Raji (cell line): ENCODE results near the gene OXCT1.

ENCODE experiments used
- POLR2A ChIP-seq: IDR thresholded peaks from 2 replicates; pipeline ENCODE4 v1.6.1; 2011; ENCODE audit warnings: low read depth, low read length, control low read depth; ENCODE audit not compliant: insufficient read depth

The OXCT1 gene

DNA sequence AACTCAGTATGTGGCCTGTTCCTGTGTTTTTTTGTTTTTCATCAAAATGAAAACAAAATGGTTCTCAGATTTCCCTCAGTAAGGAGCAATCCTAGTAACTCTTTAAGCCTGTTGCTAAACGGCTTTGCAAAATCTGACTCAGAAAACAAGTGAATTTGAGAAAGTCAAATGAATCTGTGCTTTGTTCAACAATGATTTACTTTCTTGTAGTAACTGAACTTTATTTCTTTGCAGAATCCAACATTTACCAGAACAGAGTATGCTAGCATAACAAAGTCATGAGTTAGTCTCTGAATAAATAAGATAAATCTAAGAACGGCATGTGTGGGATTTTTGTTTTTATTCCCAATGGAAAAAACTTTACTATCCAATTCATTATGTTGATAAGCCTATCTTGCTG lies 93.8 kb downstream of the OXCT1 start:
- no peak for TF ChIP-seq POLR2A

DNA sequence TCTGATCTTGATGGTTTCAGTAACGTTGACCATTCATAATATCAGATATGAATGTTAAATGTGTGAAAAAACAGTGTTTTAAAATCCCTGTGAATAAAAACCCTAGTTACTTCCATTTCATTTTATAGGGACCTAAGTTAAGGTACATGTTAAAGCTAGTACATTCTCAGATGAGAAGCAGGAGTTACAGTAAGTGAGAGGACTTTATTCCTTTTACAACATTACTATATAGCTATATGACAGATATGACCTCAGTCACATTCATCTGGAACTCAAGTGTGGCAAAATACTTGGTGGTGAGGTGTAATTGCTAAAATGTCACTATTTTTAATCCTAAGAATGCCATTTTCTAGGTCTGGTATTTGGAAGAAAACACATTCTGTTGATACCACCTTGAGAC lies 96.4 kb downstream of the OXCT1 start:
- TF ChIP-seq POLR2A = no peak

DNA sequence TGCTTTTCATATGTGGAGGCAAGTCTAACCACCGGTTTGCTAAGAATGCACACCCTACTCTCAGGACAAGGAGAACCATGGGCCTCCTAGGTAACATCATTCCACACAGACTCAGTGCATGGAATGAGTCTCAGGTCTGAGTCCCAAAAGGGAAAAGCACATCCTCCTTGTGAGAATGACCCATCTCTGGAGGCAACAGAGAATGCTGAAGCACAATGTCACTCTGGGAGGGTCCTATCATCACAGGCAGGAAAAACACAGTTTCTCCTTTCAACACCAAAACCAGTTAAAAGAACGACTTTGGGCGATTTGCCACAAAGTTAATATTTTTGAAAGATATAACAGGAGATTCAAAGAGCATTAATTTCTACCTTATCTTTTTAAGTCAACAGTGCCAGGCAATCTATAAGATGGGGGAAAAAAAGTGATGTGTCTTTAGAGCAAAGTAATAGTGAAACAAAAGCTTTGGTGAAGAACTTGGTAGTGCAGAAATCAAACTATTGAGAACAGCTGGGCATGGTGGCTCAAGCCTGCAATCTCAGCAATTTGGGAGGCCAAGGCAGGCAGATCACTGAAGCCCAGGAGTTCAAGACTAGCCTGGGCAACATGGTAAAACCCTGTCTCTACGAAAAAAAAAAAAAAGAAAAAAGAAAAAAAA lies 97.3 kb downstream of the OXCT1 start:
- no peak for TF ChIP-seq POLR2A

DNA sequence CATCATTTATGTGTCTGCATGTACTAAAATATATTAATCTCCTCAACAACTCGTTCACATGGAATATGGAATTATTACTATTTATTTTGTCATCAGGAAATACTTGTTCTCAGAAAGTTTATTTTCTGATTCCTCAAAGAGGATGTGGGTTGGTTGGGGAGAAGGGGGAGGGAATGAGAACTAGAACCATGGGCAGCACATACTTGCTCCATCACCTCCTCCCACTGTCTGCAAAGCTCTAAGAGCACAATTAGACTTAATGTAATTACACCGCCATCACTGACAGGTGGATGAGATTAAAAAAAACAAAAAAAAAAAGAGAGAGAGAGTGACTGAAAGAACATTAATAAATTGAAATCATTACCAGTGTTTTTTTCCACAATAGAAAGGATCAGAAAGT lies 98.2 kb downstream of the OXCT1 start:
- TF ChIP-seq POLR2A = no peak

DNA sequence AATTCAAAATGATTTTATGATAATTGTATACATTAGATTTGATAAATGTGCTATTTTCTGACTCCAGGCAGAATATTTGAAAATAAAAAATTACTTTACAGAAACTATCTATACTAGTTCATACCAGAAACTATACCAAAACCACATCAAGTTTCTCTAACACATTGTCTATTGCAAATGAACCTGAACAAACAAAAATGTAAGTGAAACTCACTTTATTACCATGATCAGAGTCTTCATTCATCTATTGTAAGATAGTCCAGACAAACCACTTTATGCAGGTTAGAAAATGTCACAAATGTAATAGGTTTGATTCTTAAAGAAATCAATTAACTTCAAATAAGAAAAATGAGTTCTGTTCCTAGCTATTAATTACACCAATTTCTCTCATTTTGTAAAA lies 99.4 kb downstream of the OXCT1 start:
- TF ChIP-seq POLR2A = no peak

DNA sequence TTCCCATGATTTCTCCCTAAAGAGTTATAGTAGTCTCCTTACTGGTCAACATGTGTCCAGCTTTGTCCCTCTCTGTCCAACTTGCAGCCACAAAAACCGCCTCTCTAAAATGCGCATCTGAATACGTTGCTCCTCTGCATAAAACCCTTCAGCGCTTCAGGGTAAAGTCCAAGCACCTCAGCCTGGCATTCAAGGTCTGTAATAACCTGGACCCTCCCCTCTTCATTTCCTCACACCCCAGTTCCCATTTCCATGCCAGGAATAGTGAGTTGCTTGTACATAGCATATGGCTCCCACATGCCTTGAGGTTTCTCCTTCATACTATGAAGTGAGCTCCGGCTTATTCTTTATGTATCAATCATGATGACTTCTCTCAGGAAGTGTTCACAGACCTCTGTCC lies 101.5 kb downstream of the OXCT1 start:
- no peak for TF ChIP-seq POLR2A

DNA sequence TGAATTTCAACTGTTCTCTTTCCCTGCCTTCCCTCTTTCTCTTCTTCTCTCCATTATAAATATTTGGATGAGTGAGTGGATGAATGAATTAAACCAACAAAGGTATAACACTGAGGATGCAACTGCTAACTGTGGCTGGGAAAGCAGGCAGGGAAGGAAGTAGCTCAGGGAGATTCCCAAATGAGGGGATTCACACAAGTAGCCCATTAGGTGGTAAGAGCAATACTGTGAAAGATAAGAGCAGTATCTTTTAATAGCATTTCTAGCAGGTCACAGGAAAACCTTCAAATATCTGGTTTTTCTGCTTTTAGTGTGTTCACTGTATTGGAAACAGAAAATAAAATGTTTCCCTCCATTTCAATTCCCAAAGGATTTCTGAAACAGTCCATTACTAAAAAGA lies 105.6 kb downstream of the OXCT1 start:
- no peak for TF ChIP-seq POLR2A

DNA sequence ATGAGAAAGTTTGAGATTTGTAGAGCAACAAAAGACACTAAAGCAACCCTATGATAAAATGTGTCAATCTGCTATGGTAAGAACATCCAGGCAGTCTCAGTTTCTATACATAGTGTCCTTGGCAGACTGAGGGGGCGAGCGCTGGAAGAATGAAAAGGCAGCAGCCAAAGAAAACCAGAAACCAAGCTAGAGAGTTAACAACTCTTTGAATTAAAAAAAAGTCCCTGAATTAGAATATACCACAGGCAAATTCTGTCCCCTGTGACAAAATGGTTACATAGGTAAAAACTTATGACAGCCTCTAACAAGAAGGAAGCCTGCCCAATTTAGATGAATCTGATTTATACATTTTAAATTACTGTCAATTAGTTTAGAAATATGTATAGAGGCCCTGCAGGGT lies 106.7 kb downstream of the OXCT1 start:
- no peak for TF ChIP-seq POLR2A

DNA sequence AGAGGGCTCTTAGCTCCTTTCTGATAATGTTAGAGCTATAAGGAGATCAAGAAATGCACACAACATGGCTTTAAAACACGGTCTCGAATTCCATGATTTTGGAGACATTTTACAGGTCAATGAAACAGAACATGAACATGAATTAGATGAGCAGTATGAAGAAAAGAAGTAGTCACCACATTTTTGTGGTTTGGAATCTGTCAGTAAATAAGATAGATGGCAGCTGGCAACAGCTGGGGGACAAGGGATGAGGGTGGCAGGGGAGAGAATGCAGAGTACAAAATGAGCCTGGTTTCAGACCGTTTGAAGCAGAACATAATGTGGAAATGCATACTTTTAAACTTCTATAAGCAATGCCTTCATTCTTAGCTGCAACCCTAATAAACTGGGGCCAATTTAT lies 107.1 kb downstream of the OXCT1 start:
- no peak for TF ChIP-seq POLR2A

DNA sequence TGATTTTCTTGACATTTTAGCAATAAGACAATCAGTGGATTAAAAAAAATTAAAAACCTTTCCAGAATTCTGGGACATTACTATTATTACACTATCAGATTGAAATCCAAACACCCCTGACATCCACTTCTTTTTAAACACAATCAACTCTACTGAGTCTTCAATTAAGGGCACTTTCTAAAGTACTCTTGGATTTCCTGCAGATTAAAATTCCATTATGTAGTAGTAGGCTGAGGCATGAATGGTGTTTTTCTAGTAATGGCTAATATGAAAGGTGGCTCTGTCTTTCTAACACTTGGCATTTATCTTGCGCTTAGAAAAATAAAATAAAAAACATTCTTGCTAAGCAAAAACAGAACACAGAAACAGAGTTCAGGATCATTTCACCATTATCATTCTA lies 107.8 kb downstream of the OXCT1 start:
- TF ChIP-seq POLR2A = no peak

DNA sequence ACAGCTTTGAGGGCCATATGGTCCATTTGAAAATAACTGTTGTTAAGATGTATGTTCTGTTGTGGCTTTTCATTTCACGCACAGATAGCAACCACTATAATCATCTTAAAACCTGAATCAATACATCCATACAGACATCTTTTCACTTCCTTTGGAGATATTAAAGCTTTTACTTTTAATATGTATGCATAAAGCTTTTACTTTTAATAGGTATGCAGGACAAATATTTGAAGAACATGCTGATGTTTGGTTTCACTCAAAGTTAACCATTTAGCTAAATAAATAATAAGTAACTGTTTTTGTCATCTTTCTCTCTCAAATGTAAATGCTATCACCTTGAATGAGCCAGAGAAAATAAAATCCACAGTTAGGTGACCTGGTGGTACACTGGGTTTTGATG lies 108.6 kb downstream of the OXCT1 start:
- TF ChIP-seq POLR2A = no peak

DNA sequence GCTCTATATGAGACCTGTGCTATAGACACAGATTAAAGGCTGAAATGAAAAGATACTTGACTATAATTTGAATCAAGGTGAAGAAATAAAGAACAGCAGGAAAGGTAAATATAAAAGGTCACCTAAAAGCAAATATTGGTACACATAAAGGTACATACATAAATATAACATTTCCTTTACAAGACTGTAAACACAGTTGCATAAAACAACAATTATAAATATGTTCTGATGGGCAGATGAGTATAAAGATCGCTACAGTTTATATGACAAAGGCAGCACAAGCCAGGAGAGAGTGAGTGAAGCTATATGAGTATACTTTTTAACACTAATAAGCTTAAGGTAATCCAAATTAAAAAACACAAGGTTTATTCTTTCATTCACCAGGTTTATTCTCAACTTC lies 114.5 kb downstream of the OXCT1 start:
- no peak for TF ChIP-seq POLR2A

DNA sequence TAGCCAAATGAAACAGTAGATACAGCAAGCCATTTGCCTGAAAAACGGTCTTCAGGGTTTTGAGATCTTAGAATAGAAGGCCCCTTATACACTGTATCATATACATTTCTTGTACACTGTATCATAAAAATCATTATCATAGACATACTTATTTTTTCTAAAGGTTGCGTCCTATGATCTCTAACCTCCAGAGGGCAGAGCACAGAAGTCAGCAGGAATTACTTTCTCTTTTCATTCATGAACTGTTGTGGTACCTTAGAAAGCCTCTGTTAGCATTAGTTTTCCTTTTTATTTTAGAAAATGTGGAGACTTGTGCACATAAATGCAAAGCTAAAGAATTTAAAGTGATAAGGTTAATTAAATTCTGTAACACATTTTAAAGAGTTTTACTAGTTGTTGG lies 115.4 kb downstream of the OXCT1 start:
- no peak for TF ChIP-seq POLR2A

DNA sequence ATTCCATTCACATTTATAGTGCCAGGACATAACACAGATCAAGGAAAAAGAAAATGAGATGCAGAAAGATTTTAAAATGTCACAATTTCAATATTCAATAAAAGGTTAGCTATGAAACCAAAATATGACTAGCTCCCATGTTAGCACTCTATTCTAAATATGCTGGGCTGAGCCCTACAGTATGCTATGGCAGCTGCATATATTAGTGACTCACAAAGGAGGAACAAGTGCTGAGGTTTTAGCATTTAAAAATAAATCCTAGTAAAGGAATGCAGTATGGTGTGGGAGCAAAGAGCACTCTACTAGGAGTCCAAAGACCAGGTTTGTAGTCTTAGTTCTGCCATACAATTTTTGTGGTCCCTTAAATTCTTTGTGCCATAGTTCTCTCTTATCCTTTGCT lies 118.4 kb downstream of the OXCT1 start:
- TF ChIP-seq POLR2A = no peak

DNA sequence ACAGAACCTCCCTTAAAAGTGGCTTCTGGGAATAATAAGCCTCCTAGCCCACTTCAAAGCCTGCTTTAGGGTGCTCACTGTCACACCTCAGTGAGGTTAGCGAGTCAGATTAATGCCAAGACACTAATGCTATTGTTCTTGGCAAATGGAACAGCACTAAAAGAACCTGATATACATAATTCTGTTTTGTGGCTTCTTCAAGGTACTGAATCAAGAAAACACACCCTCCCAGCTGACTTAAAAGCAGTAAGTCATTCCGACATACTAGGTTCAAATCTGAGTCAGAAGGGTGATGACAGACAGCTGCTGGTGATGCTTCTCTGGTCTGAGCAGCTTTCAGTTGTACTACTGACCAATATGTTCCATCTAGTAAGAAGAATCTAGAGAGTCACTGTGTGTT lies 121.6 kb downstream of the OXCT1 start:
- TF ChIP-seq POLR2A = no peak

DNA sequence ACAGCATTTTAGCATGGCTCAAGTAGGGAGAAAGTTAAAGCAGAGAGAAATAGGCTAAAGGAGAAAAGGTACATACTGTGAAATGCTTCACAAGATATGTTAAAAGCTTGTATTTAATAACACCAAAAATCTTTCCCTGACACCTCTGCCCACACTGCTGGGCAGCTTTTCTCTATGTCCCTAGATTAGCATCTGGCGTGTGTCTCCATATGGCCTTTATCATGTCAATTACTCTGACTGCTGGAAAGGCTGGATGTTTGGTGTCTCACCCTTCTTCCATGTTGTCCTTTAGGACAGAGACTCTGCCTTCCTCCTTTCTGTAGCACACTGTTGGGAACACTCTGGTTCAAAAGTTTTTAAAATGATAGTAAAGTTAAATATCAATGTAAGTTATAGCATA lies 122.5 kb downstream of the OXCT1 start:
- TF ChIP-seq POLR2A = no peak

DNA sequence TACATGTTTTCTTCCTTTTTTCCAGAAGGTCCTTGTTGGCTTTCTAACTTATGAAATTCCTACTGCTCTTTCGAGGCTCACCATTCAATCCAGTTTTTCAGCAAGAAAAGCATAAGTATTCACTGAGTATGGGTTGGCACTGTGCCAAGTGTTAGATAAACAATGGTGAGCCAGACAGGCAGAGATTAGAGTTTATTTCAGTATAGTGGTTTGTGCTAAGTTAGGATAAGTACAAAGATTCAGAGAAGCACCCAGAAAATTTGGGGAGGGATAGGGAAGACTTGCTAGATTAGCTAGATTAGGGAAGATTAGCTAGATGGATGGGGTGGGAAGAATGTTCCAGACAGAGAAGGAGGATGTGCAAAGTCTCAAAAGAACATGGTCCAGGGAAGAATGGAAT lies 122.9 kb downstream of the OXCT1 start:
- TF ChIP-seq POLR2A = no peak
